Sigmoid colon (tissue), 7 donors: ENCODE results near the gene UBE2E2. TPM values are rescaled to one million over a fixed set of nuclear protein-coding genes. Genes with fewer than 3 reads are reported as not detected.

Experiments
- DNase-seq: peaks from one replicate; pipeline ENCODE4 v3.0.0-alpha.2; 2019
- H3K27ac ChIP-seq, 4 donors: fragments of 200-600 bp; sonication (generic); one replicate each; pipeline ENCODE4 v1.5.1; 2016 to 2019; ENCODE audit warnings: mild to moderate bottlenecking in 1 of 4
- H3K27me3 ChIP-seq, 3 donors: fragments of 200-600 bp; sonication (generic); one replicate each; pipeline ENCODE4 v1.5.1; 2019; ENCODE audit warnings: mild to moderate bottlenecking in 1 of 3
- H3K36me3 ChIP-seq, 4 donors: fragments of 200-600 bp; sonication (generic); one replicate each; pipeline ENCODE4 v1.5.1; 2016 to 2019
- H3K4me1 ChIP-seq, 4 donors: fragments of 200-600 bp; sonication (generic); one replicate each; pipeline ENCODE4 v1.5.1; 2017 to 2019
- H3K4me3 ChIP-seq, 4 donors: fragments of 200-600 bp; sonication (generic); one replicate each; pipeline ENCODE4 v1.5.1; 2017 to 2019; ENCODE audit warnings: mild to moderate bottlenecking in 2 of 4, moderate library complexity in 1 of 4
- H3K9me3 ChIP-seq, 4 donors: fragments of 200-600 bp in 3 of 4; sonication (generic) in 3 of 4; one replicate each; pipeline versions ENCODE4 v1.5.1 to v1.6.1; 2013 to 2019
- EP300 ChIP-seq, 4 donors: sonication (generic); formaldehyde crosslinking; IDR thresholded peaks; one replicate each; pipeline ENCODE4 v1.6.1; 2017; ENCODE audit warnings: antibody characterized with exemption in 4 of 4
- POLR2A ChIP-seq, 2 donors: fragments of 450-650 bp; IDR thresholded peaks; one replicate each; pipeline ENCODE4 v1.6.1; 2016; ENCODE audit warnings: antibody characterized with exemption in 2 of 2, mild to moderate bottlenecking in 2 of 2, moderate library complexity in 2 of 2
- POLR2AphosphoS5 ChIP-seq, 4 donors: sonication (generic); formaldehyde crosslinking; IDR thresholded peaks; one replicate each; pipeline ENCODE4 v1.6.1; 2017; ENCODE audit warnings: antibody characterized with exemption in 4 of 4
- WGBS, 2 donors: extraction: QIAGEN DNeasy Blood & Tissue Kit; methylation state at CpG; one replicate each; pipeline ENCODE4 v1.1.7; 2013; 5-methylcytosine and 5-hydroxymethylcytosine counted together
- intact Hi-C: fragments of 100-400 bp; cut with DNase I; formaldehyde crosslinking; loops from one replicate; pipeline ENCODE4 v1.15.1; 2023
- polyA plus RNA-seq, 3 donors: library from polyadenylated mRNA; stranded (reverse); fragments of 200-250 nt; gene quantifications; one replicate each; pipeline ENCODE4 v1.2.3, GENCODE V29; 2013
- total RNA-seq, 4 donors: library from RNA; depleted of rRNA; stranded (reverse); fragments of >200 nt; gene quantifications; one replicate each; pipeline ENCODE4 v1.1.0, GENCODE V29; 2016
- TF ChIP-seq, protein P1 (sequence below), 4 experiments: fragments of 450-650 bp in 3 of 4; fragments of 200-600 bp in 1 of 4; IDR thresholded peaks; one replicate each; pipeline ENCODE4 v1.5.1; 2016 to 2019; ENCODE audit warnings: antibody characterized with exemption in 4 of 4, mild to moderate bottlenecking in 3 of 4, moderate library complexity in 2 of 4
- donor health status: healthy with polysubstance abuse.
- donor health status: Bipolar disorder and iron deficiency.
- donor health status: healthy.

UBE2E2 gene
- total and polyA plus RNA-seq, 7 donors: 3.7 to 135 (median 34.6) TPM

DNA sequence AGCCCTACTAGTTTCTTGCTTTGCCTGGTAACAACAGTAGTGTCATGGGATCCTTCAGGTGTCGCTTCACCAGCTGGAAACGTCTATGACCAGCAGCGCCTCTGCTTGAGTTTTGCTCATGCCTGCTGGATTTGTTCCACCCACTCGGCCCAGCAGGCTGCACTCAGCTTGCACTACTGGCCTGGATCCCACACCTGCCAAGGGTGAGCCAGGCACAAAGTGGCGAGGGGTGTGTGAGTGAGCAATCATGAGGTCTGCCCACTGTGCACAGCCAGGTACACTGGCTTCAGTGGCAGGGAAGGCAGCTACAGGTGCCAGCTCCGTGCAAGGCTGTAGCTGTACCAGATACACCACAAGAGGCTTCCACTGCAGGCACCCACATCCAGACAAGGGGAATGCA, 282.8 kb downstream of the UBE2E2 start:
- WGBS, 2 donors: 95 to 97% methylated on average over 6 of the region's 6 CpGs
- H3K9me3 ChIP-seq: peaks cover 0 to 3% (median 0%) of the 10 kb centered on the region in 4 donors
- intact Hi-C loops: no loop called here
- no peak overlapping the region for H3K27ac ChIP-seq
- H3K27me3 ChIP-seq: no peaks in the 10 kb centered on the region
- no peak for DNase-seq
- no peak overlapping the region for H3K4me3 ChIP-seq
- H3K4me1 ChIP-seq: peaks cover 0 to 15% (median 14%) of the 10 kb centered on the region in 4 donors
- TF ChIP-seq EP300 (IDR thresholded peaks at IDR 0.05) (no peak), POLR2A (IDR thresholded peaks at IDR 0.05) (no peak), POLR2AphosphoS5 (IDR thresholded peaks at IDR 0.05) (no peak)
- TF ChIP-seq, protein P1, sequence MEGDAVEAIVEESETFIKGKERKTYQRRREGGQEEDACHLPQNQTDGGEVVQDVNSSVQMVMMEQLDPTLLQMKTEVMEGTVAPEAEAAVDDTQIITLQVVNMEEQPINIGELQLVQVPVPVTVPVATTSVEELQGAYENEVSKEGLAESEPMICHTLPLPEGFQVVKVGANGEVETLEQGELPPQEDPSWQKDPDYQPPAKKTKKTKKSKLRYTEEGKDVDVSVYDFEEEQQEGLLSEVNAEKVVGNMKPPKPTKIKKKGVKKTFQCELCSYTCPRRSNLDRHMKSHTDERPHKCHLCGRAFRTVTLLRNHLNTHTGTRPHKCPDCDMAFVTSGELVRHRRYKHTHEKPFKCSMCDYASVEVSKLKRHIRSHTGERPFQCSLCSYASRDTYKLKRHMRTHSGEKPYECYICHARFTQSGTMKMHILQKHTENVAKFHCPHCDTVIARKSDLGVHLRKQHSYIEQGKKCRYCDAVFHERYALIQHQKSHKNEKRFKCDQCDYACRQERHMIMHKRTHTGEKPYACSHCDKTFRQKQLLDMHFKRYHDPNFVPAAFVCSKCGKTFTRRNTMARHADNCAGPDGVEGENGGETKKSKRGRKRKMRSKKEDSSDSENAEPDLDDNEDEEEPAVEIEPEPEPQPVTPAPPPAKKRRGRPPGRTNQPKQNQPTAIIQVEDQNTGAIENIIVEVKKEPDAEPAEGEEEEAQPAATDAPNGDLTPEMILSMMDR (IDR thresholded peaks at IDR 0.05): no peak
- H3K36me3 ChIP-seq: no peaks in the 10 kb centered on the region

DNA sequence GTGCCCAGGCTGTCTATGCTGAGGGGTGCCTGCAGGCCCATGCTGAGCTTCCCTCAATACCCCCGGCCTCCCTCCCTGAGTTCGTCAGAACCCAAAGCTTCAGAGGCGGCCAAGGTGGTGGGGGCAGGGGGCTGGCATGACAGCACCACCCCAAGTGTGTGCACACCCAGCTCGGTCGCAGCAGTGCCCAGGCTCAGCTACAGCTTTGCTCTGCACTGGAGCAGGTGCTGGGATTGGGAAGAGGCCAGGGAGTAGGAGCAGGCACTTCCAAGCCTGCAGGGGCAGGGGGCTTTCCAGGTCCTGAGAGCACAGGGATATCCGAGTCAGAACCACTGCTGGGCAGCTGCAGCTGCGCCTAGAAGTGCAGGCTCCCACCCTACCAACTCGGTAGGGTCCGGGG, 283.9 kb downstream of the UBE2E2 start:
- no peak overlapping the region for H3K4me3 ChIP-seq
- H3K27me3 ChIP-seq: no peaks in the 10 kb centered on the region
- TF ChIP-seq, protein P1 (IDR thresholded peaks at IDR 0.05): no peak
- TF ChIP-seq EP300 (IDR thresholded peaks at IDR 0.05) (no peak), POLR2AphosphoS5 (IDR thresholded peaks at IDR 0.05) (no peak), POLR2A (IDR thresholded peaks at IDR 0.05) (no peak)
- DNase-seq: no peak
- H3K36me3 ChIP-seq: no peaks in the 10 kb centered on the region
- H3K9me3 ChIP-seq: peaks cover 0 to 3% (median 0%) of the 10 kb centered on the region in 4 donors
- H3K4me1 ChIP-seq: peaks cover 0 to 5% (median 3%) of the 10 kb centered on the region in 4 donors
- intact Hi-C loops: no loop called here
- 93 to 94% methylated on average over 9 of the region's 9 CpGs for WGBS, 2 donors
- H3K27ac ChIP-seq: no peak overlapping the region

DNA sequence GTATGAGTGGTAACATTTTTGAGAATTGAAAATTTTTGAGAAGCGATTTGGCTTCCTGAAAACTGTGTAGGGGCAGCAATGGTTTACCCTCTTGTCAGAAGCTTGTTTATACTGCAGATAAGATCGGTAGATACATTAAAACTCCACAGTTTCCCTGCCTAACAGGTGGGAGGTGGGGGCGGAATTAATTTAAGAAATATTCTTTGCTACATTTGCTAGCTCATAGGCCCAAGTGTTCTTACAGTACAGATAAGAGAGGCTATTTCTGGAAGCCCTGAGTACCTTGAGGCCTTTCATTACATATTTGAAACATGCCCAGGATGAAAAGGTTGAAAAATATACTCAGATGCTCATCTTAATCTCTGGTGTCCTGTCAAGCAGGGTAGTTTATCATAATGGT, 285.5 kb downstream of the UBE2E2 start:
- TF ChIP-seq, protein P1 (IDR thresholded peaks at IDR 0.05): no peak
- TF ChIP-seq EP300 (IDR thresholded peaks at IDR 0.05) (no peak), POLR2AphosphoS5 (IDR thresholded peaks at IDR 0.05) (no peak), POLR2A (IDR thresholded peaks at IDR 0.05) (no peak)
- WGBS, 2 donors: 90 to 91% methylated on average over 3 of the region's 3 CpGs
- no peak overlapping the region for H3K27ac ChIP-seq
- H3K4me3 ChIP-seq: no peak overlapping the region
- intact Hi-C loops: no loop called here
- no peaks in the 10 kb centered on the region for H3K36me3 ChIP-seq
- H3K4me1 ChIP-seq: peaks cover 0 to 2% (median under 1%) of the 10 kb centered on the region in 4 donors
- peaks cover 0 to 3% (median 0%) of the 10 kb centered on the region in 4 donors for H3K9me3 ChIP-seq
- no peaks in the 10 kb centered on the region for H3K27me3 ChIP-seq
- DNase-seq: no peak

DNA sequence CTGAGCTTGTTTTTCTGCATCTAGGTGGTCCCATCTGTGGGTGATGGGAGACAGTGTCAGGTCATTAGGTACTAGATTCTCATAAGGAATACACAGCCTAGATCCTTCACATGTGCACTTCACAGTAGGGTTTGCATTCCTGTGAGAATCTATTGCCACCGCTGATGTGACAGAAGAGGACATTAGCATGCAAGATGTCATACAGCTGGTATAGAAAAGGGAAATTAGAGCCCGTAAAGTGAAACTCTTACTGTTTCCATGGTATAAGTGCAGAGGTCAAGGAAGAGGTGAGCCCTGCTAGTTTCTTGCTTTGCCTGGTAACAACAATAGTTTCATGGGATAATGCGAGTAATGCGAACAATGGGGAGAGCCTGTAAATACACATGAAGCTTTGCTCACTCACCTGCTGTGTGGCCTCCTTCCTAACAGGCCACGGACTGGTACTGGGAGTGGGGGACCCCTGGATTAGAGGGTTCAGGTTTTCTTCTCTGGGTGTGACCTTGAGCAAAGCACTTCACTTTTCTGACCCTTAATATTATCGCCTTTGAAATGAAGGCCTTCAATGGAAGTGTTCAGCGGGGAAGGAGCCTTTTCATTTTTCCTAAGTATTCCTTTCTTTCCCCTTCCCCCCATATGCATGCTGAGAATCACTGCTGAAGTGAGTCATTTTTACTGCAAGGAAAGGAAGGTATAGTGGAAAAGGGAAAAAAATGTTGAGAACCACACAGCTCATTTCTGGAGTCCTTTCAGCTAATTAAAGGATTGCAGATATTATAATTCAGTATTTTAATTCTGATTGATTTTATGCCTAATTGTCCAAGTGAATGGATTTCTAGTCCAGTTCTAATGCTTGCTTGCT, 286.4 kb downstream of the UBE2E2 start:
- intact Hi-C loops: no loop called here
- peaks cover 0 to 3% (median 0%) of the 10 kb centered on the region in 4 donors for H3K9me3 ChIP-seq
- H3K4me1 ChIP-seq: peaks cover 0 to 10% (median 4%) of the 10 kb centered on the region in 4 donors
- H3K27me3 ChIP-seq: no peaks in the 10 kb centered on the region
- no peak overlapping the region for H3K4me3 ChIP-seq
- H3K27ac ChIP-seq: no peak overlapping the region
- DNase-seq: no peak
- no peaks in the 10 kb centered on the region for H3K36me3 ChIP-seq
- 90 to 95% methylated on average over 7 of the region's 7 CpGs for WGBS, 2 donors
- TF ChIP-seq EP300 (IDR thresholded peaks at IDR 0.05) (no peak), POLR2A (IDR thresholded peaks at IDR 0.05) (no peak), POLR2AphosphoS5 (IDR thresholded peaks at IDR 0.05) (no peak)
- TF ChIP-seq, protein P1 (IDR thresholded peaks at IDR 0.05): no peak
